Dermis blood vessel endothelial cell (primary cell): Measurements from ENCODE around the gene AMELX. TPM values are rescaled to one million over a fixed set of nuclear protein-coding genes. Genes with fewer than 3 reads are reported as not detected.
A peak's percentile ranks its signal among the peaks of the same experiment; 100 is the strongest.

ENCODE experiments used
- DNase-seq: peaks from one replicate; pipeline ENCODE4 v3.0.0; 2010
- total RNA-seq: library from RNA; depleted of rRNA; stranded (reverse); fragments of >200 nt; gene quantifications from 2 replicates; pipeline ENCODE4 v1.2.3, GENCODE V29; 2014

AMELX gene
- total RNA-seq, 1 donor from 2014 or later = not detected

DNA sequence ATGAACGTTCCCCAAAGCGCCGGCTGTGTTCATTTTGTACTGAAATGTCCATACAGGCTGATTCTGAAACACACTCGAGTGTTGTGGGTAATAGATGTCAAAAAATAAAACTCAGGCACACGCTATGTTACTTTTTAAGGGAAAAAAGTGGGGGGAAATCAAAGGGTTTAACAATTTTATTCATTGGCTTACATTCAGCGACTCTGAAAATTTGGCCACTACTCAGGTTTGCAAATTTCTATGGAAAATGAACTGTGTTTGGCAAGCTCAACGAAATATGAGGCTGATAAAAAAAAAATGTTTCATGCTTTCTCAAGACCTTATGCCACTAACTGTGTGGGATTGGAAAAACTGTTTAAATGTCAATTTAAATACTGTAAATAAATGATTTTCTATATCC is 18.5 kb downstream of the AMELX start:
- DNase-seq = no peak

GRCh38 chrX:11319806-11320520 is 26.8 kb downstream of the AMELX start:
- no peak for DNase-seq

- no peak for DNase-seq
These were observed 28.8 kb downstream of the AMELX start for GRCh38 chrX:11321986-11322385.

DNA sequence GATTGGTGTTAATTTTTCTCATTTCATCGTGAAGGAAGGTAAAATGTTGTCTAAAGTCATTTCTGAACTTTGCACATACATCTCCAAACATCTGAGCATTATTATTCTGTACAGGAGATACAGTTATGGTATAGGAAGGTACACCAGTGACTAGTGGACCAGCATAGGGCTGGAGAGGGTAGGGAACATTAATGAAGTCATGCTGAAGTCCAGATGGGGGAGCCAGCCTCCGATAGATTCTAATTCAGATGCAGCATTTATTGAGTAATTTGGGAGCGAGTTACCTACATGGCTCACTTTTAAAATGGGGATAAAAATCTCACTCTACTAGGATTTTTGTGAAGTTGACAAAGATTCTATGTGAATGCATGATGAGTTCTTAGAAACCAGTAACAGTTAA is 34.9 kb downstream of the AMELX start:
- DNase-seq = no peak

- DNase-seq = peak; percentile 30
These were observed 35.8 kb downstream of the AMELX start for GRCh38 chrX:11329021-11329420.

- DNase-seq = no peak
These were observed 38.6 kb downstream of the AMELX start for GRCh38 chrX:11331788-11332187.

DNA sequence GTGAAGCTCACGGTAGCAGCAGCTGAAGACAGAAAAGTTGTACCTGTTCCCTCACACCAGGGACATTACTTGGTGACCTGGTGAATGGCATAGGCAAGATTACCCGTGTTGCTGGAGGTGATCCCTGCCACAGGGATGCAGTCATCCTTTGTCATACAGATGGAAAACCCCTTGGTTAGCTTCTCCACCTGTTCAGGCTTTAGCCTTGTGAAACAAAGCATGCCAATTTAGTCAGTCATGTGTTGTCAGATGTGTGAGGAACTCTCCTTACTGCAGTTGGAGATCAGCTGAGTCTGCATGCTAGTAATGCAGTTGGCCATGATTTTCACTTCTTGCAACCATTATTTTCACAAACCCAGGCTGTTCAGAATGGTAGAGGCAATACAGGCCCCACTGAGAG is 41.0 kb downstream of the AMELX start:
- no peak for DNase-seq

DNA sequence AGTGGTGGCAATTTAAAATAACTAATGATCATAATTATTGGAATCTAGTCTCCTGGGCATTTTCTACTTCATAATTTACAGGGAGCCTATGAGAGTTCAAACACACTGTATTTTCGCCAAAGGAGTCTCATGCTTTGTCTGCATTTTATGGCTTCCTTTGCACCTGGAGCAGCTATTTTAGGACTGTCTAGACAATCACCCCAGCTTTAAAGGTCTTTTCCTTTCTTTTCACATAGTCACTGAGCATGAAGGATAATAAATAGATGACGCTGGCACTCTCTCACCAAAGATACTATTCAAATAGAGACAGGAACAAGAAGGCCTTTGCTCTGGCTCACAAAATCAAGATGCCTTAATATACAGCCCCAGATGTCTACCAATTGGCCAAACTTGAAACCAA is 43.0 kb downstream of the AMELX start:
- DNase-seq = peak; percentile 65

GRCh38 chrX:11337292-11338009 is 44.2 kb downstream of the AMELX start:
- DNase-seq = no peak

DNA sequence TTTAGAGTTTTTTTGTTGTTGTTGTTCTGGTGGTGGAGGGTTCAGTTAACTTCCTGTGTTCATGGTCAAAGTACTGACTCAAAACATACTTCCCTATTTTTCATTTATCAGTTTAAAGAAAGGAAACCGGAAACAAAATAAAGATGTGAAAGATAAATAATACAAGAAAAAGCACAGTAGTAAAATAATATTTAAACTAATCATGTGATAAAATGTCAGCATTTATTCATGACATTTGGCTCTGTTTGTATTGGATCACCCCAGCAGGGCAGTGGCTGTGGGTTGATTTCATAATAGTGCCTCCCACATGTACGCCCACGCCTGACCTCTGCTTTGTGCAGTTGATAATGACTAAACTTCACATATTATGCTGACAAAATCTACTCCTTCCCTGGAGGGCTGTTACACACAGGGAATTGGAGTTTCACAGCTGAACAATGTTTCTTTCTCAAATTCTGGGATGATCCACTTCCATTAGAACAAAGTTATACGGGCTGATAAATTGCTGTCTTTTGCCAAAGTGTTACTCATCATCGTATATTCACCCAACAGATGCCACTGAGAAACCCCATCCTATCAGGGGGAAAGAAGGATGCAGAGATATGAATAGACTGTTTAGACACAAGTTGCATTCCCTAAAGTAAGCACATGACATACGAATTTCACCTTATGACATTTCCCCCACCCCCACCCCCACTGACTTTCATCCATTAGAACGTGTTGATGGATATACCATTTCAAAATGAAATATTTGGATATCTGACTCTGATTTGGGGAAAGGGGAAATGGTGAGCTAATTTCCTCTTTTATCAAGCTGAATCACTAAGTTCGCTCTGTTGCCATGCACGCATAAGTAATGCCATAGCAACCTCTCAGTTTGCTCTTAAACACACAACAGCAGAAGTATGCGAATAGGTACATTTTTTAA is 48.3 kb downstream of the AMELX start:
- DNase-seq = peak; percentile 91

GRCh38 chrX:11342673-11343072 is 49.5 kb downstream of the AMELX start:
- DNase-seq = no peak

- no peak for DNase-seq
These were observed 53.0 kb downstream of the AMELX start for GRCh38 chrX:11346121-11346682.

- DNase-seq = no peak
These were observed 54.1 kb downstream of the AMELX start for GRCh38 chrX:11347300-11347699.

DNA sequence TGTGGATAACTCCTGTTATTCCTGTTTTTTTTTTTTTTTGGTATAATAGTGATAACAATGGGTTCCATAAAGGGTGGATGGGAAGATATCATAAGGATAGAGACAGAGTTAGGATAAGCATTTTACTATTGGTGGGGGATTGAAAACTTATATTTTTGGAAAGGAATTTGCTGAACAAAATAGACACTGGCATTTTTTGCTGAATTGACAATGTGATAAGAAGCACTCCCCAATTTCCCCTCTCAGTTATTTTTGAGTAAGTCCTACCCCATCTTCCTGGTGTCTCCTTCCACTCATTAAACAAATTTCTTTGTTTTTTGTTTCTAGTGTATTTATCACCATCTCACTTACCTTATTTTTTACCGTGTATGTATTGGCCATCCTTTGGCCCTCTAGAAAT is 55.8 kb downstream of the AMELX start:
- DNase-seq = no peak

GRCh38 chrX:11349661-11350337 is 56.6 kb downstream of the AMELX start:
- DNase-seq = no peak

Other genes with a start within 250 kb of the AMELX start
- gene HCCS, start 182.1 kb upstream of the AMELX start, total RNA-seq = 17.2 and 21.9 TPM in 2 replicates